Measurements from ENCODE around the gene MXRA8. TPM values are rescaled to one million over a fixed set of nuclear protein-coding genes. Genes with fewer than 3 reads are reported as not detected.

Gene MXRA8
- total RNA-seq, 4 donors from 2014 or later, result 34.1 to 76.1 (median 35.9) TPM

- intact Hi-C loops (cut with DNase I; ENCODE audit: low total_unique reads), result no loop called here
- H3K4me3 ChIP-seq (ENCODE audit: low read depth, poor library complexity, severe bottlenecking), result no peak overlapping the region
- no peak for DNase-seq (ENCODE audit: low spot score in 2 of 2)
- 24 to 28% methylated on average over 13 of the region's 13 CpGs for WGBS, 2 donors
- TF ChIP-seq, protein P1, sequence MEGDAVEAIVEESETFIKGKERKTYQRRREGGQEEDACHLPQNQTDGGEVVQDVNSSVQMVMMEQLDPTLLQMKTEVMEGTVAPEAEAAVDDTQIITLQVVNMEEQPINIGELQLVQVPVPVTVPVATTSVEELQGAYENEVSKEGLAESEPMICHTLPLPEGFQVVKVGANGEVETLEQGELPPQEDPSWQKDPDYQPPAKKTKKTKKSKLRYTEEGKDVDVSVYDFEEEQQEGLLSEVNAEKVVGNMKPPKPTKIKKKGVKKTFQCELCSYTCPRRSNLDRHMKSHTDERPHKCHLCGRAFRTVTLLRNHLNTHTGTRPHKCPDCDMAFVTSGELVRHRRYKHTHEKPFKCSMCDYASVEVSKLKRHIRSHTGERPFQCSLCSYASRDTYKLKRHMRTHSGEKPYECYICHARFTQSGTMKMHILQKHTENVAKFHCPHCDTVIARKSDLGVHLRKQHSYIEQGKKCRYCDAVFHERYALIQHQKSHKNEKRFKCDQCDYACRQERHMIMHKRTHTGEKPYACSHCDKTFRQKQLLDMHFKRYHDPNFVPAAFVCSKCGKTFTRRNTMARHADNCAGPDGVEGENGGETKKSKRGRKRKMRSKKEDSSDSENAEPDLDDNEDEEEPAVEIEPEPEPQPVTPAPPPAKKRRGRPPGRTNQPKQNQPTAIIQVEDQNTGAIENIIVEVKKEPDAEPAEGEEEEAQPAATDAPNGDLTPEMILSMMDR (IDR thresholded peaks at IDR 0.05), result no peak
- no peak for TF ChIP-seq POLR2A (IDR thresholded peaks at IDR 0.05)
Observed at GRCh38 chr1:1361982-1362423, 3.6 kb upstream of the MXRA8 start.

DNA sequence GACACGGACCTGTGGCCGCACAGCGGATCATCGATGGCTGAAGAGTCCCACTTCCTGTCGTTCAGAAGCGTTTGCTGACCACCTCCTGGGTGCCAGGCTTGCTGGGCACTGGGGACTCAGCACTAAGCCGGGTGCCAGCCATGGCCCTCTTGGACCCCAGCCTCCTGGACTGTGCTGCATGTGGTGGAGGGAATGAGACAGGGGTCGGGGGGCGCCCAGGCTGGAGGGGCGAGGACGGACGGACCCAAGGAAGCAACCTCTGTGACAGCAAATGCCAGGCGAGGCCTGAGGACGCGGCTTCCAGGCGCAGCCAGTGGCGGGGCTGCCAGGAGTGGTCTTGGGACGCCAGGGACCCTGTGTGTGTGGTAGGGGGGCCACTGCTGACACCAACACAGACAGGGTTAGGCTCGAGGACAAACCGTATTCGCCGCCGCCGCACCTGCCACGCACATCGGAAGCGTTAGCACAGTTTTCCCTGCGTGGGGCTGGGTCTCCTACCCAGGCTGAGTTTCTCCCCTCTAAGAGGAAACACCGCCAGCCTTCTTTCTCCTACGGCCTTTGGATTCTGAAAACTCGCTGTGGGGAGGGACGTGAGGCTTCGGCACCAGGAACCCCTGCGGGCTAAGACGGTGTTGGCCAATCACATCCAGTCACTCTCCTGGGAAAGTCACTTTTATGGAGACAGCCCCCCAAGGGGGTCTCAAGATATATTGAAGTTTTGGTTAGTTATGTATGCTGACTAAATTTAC lies 3.1 kb upstream of the MXRA8 start:
- intact Hi-C loops (cut with DNase I; ENCODE audit: low total_unique reads), result no loop called here
- 65 to 70% methylated on average over 34 of the region's 35 CpGs for WGBS, 2 donors
- DNase-seq (ENCODE audit: low spot score in 2 of 2), result no peak

GRCh38 chr1:1360506-1361169 lies 2.3 kb upstream of the MXRA8 start:
- H3K4me3 ChIP-seq (ENCODE audit: low read depth, poor library complexity, severe bottlenecking), result no peak overlapping the region
- DNase-seq (ENCODE audit: low spot score in 2 of 2), result peak in 1 of 2 donors; percentile 95

More for the DNA sequence above, 3.1 kb upstream of the MXRA8 start:
- TF ChIP-seq, protein P1 (IDR thresholded peaks at IDR 0.05), result no peak
- H3K4me3 ChIP-seq (ENCODE audit: low read depth, poor library complexity, severe bottlenecking), result no peak overlapping the region

DNA sequence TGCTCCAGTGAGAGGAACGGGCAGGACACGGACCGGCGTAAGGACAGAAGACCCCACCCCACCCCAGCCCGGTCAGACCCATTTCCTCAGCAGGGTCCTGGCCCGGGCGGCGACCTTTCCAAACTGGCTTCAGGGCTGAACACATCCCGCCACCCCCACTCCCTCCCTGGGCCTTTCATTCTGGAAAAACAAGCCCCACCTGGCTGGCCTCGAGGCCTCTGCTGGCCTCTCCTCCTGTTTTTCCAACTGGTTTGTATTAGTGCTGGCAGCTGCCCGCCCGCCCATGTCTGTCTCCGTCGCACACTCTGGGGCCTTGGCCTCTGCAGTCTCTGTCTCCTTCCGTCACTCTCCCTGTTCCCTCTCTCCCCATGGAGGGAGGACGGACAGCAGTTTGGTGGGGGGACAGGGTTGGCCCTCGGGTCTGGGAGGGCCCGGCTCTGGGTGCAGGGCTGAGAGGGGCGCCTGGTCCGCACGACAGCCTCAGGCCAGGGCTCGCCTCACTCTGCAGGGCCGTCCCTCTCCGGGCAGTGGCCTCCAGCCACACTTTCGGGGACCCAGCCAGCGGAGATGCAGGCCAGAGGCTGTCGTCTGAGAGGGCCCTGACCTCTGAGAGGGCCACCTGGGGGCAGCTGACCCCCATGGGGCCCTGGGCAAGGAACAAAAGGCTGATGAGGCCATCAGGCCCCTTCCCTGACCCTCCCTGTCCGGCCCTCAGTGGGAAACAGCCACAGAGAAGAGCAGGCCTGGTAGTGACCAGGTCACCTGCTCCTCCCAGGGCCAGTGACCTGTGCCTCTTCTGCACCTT lies 1.5 kb upstream of the MXRA8 start:
- DNase-seq (ENCODE audit: low spot score in 2 of 2), result no peak
- 38 to 56% methylated on average over 25 to 27 of the region's 28 CpGs for WGBS, 2 donors
- intact Hi-C loops (cut with DNase I; ENCODE audit: low total_unique reads), result no loop called here
- no peak overlapping the region for H3K4me3 ChIP-seq (ENCODE audit: low read depth, poor library complexity, severe bottlenecking)
- TF ChIP-seq, protein P1 (IDR thresholded peaks at IDR 0.05), result no peak
- TF ChIP-seq POLR2A (IDR thresholded peaks at IDR 0.05), result no peak

More at GRCh38 chr1:1360506-1361169, 2.3 kb upstream of the MXRA8 start:
- TF ChIP-seq POLR2A (IDR thresholded peaks at IDR 0.05), result no peak
- TF ChIP-seq, protein P1 (IDR thresholded peaks at IDR 0.05), result no peak
- WGBS, 2 donors, result 61 to 77% methylated on average over 17 to 20 of the region's 20 CpGs
- intact Hi-C loops (cut with DNase I; ENCODE audit: low total_unique reads), result no loop called here

DNA sequence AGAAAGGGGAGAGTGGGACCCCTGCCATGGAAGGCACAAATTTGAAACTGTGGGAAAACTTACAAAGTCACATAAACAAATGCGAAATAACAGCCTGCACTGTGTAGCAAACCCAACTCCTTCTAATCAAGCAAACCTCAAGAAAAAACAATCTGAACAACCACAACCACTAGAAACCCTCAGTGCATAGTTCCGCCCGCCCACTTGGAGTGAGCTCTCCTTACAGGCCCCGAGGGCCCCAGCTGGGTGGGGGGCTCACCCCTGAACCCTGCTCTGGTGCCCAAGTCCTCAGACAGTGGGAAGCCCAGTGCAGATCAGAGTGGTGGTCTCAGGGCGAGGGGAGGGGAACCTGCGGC lies 931 bp upstream of the MXRA8 start:
- no peak overlapping the region for H3K4me3 ChIP-seq (ENCODE audit: low read depth, poor library complexity, severe bottlenecking)
- no peak for TF ChIP-seq POLR2A (IDR thresholded peaks at IDR 0.05)
- TF ChIP-seq, protein P1 (IDR thresholded peaks at IDR 0.05), result no peak
- no peak for DNase-seq (ENCODE audit: low spot score in 2 of 2)
- intact Hi-C loops (cut with DNase I; ENCODE audit: low total_unique reads), result no loop called here
- 36 to 49% methylated on average over 6 of the region's 6 CpGs for WGBS, 2 donors
